HuH-7 (cell line): ENCODE results near the gene ACOT6.
A peak's percentile ranks its signal among the peaks of the same experiment; 100 is the strongest.
"Not testable (repeated sequence)": the region's sequence is repeated elsewhere in the genome, so short reads cannot be mapped to it uniquely, and the experiment has no call there.

Experiments used
- DNase-seq: peaks from one replicate; pipeline ENCODE4 v3.0.0; 2011; ENCODE audit warnings: low spot score

ACOT6 gene

DNA sequence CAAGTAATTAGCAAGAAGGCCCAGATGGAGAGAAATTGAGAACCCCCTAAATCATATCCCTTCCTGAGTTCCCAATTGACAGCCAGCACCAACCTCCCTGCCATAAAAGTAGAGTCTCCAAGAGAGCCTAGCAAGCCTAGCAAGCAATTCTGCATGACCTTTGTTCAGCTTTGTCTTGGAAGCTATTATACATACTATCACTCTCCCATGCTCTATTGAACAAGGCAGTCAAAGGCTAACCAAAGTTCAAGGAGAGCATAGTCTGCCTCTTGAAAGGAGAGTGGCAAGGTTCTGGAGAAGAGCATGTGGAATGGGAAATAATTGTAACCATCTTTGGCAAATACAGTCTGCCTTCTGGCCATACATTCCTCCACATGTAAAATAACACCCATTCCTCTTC, 12.8 kb upstream of the ACOT6 start:
- DNase-seq: no peak

DNA sequence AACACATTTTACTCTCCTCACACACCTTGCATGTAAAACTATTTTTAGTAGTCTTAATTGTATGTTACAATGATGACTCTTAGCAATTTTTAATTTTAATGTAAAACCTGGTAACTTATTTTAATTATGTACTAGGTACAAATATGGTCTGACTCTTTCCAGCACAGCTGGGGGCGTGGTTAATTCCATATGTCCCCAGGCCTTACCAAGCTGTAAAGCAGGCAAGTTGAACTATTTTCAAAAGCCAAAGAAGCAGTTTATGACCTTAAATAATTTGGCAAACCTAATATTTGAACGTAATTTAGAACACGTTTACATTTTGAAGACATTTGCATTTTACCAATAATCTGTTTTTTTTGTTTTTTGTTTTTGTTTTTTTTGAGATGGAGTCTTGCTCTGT, 9.3 kb upstream of the ACOT6 start:
- DNase-seq: no peak

DNA sequence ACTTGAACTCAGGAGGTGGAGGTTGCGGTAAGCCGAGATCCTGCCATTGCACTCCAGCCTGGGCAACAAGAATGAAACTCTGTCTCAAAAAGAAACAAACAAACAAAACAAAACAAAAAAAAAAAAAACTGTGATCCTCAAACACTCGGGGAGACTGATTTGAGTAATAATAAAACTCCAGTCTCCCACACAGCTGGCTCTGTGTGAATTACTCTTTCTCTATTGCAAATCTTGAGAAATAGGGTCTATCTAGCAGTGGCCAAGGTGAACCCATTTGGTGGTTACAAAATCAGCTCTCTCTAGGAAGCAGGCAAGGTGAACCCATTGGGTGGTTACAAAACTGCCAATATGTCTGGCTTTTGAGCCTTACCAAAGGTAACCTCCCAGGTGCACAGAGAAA, 6.0 kb upstream of the ACOT6 start:
- DNase-seq: no peak

DNA sequence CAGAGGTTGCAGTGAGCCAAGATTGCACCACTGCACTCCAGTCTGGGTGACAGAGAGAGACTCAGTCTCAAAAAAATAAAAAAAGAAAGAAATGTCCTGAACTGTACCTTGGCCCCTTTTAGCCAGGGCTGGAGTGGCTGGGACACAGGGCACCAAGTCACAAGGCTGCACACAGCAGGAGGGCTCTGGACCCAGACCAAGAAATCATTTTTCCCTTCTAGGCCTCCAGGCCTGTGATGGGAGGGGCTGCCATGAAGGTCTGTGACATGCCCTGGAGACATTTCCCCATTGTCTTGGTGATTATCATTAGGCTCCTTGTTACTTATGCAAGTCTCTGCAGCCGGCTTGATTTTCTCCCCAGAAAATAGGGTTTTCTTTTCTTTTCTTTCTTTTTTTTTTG, 5.1 kb upstream of the ACOT6 start:
- DNase-seq: no peak

DNA sequence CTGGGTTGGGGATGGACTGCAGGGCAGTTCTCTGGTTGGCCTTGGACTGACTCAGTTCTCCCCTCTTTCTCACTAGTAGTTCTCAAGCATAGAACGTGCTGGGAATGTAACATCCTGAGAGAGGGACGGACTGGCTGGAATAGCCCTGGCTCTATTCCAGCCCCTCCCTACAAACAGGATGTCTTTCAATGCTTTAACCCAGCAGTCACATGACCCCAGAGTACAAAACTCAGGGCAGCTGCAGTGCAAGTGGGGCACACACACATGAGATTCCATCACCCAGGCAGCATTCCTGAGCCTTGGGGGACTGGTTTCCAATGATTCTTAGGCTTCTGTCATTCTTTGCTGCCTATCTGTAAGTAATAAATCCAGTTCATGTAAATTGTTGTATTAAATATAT, 1.6 kb upstream of the ACOT6 start:
- DNase-seq: no peak

DNA sequence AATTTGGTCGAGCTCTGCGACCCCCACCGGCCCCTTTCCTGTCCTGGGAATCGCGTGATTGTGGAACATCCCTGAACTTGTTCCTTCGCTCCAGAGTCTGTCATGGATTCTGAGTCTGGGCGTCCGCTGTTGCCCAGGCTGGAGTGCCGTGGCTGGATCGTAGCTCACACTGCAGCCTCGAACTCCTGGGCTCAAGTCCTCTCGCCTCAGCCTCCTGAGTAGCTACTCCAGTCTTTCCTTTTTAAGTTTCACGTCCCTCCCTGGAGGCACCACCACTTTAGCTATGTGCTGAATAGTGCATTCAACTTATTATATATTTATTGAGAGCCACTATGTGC, 698 bp downstream of the ACOT6 start:
- peak; percentile 30 for DNase-seq

DNA sequence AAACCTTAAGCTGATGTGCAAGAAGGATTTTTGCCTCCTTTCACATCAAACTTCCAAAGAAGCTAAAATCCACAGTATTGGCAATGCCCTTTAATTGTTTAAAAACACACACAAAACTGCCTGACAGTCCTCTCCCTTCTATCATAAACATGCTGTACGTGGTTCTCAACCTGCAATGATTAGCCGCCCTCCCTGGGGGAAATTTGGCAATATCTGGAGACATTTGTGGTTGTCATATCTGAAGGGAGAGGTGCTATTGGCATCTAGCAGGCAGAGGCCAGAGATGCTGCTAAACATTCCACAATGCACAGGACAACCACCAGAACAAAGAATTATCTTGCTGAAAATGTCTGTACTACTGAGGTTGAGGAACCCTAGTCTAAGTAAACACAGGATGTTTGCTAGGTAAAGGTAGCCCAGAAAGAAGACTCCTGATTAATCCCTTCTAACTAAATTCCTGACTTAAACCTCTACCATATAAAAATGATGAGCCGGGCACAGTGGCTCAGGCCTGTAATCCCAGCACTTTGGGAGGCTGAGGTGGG, 1.2 kb downstream of the ACOT6 start:
- no peak for DNase-seq

DNA sequence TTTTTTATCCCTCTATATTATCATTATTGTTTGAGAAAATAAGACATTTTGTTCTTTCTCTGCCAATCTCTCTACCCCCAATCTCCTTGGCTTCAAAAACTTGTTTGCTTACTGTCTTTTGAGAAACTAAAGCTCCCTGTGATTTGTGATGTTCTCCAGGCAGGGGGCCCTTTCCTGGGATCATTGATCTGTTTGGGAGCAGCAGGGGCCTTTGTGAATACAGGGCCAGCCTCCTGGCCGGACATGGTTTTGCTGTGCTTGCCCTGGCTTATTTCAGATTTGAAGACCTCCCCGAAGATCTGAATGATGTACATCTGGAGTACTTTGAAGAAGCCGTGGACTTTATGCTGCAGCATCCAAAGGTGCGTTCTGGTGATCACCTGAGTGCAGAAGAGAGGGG, 4.5 kb downstream of the ACOT6 start:
- no peak for DNase-seq

DNA sequence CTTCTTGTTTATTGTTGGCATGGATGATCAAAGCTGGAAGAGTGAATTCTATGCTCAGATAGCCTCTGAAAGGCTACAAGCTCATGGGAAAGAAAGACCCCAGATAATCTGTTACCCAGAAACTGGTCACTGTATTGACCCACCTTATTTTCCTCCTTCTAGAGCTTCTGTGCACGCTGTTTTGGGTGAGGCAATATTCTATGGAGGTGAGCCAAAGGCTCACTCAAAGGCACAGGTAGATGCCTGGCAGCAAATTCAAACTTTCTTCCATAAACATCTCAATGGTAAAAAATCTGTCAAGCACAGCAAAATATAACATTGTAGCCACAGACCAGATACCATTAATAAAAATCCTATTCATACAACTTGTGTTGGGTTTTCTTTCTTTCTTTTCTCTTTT, 7.2 kb downstream of the ACOT6 start:
- no peak for DNase-seq

DNA sequence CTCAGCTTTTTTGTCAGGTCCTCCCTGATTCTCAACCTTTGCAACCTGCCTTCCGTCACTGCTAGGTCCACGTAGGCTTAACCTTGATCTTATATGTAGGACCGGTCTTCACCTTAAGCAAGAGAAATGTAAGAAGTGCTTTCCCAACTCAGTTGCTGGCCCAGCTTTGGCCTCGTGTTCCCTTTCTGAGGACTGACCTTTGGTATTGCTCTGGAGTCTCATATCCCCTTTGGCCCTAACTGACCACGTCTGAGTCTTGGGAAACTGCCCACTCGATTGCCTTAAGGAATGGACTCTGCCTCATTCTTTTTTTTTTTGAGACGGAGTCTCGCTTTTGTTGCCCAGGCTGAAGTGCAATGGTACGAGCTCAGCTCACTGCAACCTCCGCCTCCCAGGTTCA, 8.0 kb downstream of the ACOT6 start:
- no peak for DNase-seq

DNA sequence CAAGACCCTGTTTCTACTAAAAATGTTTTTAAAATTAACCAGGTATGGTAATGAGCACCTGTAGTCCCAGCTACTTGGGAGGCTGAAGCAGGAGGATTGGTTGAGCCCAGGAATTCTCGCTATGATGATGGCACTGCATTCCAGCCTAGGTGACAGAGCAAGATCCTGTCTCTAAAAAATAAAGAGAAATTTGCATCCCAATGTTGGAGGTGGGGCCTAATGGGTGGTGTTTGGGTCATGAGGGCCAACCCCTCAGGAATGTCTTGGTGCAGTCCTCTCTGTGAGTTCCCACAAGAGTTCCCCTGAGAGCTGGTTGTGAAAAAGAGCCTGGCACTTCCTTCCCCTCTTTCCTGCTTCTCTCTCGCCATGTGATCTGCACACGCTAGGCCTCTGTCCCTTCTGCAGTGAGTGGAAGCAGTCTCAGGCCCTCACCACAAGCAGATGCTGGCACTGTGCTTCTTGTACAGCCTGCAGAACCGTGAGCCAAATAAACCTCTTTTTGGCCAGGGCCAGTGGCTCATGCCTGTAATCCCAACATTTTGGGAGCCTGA, 11.3 kb downstream of the ACOT6 start:
- DNase-seq: no peak

DNA sequence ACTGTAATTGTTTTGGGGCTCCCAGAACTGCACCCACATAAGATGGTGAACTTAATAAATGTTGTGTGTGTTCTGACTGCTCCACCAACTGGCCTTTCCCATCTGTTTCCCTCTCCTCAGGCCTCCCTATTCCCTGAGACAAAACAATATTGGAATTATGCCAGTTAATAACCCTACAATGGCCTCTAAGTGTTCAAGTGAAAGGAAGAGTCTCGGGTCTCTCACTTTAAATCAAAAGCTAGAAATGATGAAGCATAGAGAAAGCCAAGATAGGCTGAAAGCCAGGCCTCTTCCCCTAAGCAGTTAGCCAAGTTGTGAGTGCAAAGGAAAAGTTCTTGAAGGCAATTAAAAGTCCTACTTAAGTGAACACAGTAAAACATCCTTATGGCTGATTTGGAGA, 13.4 kb downstream of the ACOT6 start:
- no peak for DNase-seq

DNA sequence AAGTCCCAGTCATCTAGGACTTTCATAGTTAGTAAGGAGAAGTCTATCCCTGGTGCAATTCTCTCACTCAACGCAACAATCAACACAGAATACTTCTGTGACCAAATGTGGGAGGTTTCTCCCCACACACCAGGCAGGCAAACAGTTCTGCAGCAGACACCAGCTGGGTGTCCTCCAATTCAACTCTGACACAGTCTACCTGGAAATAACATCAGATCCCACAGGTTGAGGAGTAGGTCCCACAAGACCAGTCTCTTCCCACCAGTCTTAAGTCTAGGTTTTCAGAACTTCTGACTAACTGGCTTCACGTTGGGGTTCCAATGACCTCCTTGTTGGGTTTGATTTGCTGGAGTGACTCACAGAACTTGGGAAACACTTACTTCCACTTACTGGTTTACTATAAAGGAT, 14.8 kb downstream of the ACOT6 start:
- no peak for DNase-seq

DNA sequence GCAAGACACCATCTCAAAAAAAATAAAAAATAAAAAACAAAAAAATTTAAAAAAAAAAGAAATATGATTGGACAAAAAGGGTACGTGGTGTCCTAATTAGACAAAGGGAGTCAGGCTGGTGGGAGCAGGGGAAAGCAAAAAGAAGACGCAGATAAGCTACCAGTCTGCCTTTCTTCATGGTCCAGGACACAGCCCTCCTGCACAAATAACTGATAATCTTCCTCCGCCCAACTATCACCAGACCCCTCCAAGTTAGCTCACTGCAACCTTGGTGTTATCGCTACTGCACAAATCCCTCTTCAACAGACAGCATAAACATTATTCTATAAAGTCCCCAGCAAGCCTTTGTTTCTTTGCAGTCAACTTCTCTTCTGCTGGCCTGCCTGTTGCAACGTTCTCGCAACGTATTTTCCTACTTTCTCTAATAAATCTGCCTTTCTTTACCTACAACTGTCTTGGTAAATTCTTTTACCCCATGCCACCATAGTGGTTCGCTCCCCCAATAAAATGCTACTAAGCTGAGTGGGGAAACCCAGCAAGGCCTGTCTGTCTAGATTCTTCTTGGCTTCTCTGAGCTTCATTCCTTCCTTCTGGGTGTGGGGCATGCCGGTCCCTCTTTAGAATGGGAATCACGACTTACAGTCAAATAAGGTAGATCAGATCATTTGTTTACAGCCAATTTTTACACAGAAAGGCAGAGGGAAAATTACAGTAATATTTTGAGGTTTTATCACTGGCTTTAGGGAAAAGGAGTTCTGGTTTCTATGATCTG, 17.9 kb downstream of the ACOT6 start:
- DNase-seq: no peak

DNA sequence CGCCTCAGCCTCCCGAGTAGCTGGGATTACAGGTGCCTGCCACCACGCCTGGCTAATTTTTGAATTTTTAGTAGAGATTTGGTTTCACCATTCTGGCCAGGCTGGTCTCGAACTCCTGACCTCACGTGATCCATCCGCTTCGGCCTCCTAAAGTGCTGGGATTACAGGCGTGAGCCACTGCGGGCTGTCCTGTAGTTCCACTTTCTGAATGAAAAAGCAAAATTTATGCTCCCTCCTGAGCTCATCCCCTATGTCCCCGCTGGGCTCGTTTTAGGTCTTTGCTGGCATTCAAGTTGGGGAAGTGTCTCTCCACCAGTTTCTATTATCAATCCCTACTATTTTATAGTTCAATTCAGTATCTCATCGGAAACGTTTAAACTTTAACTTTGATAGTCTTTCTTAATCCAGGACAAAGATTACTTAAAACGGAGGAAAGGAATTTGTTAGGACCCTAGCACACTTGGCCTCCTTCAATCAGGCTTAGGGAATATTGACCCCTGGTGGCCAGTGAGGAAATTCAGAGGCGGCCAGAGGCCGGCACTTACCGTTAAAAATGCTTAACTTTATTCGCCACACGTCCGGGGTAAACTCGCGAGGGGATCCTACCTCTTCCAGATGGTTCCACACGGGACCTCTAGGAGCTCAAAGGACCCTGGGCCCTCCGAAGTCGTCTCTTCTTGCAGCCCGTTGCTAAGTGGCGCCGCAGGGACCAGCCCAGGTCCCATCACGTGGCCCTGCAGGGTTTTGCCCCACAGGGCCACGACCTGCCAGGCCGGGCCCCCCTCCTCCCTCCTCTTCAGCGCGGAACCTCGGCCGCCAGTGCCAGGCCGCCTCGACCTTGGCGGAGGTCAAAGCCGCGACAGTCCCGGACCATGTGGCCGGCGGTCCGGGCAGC, 21.0 kb downstream of the ACOT6 start:
- peak; percentile 59 for DNase-seq

DNA sequence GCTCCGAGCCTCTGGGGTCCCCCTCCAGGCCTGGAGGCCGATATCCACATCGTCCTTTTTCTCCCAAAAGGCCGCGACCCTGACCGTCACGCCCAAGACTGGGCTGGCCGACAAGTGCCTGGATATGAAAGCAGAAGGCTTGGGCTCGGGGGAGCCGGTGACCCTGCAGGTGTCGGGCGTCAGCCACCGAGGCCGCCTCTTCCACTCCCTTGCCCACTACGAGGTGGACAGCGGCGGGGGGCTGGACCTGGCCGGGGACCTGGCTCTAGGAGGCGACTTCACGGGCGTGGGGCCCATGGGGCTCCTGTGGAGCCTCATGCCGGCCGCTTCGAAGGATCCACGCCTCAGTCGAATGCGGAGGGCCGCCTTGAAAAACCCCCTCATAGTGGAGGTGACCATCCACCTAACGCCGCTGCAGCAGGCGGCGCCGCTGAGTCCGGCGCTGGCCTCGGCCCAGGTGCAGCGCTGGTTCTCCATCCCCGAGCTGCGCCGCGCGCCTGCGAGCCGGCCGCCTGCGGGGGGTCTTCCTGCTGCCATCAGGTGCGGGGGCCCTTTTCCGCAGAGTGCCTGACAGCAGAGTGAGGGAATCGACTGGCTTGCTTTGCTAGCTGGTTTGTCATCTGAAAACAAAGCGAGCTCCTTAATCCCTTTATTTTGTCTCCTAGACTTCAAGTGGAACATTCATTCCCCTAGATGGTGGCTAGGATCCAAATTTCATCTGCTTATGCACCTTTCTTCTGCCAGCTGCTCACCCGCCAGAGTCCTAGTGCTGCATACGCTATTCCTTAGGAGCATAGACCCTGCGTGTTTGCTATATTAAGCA, 21.9 kb downstream of the ACOT6 start:
- DNase-seq: peak; percentile 58

DNA sequence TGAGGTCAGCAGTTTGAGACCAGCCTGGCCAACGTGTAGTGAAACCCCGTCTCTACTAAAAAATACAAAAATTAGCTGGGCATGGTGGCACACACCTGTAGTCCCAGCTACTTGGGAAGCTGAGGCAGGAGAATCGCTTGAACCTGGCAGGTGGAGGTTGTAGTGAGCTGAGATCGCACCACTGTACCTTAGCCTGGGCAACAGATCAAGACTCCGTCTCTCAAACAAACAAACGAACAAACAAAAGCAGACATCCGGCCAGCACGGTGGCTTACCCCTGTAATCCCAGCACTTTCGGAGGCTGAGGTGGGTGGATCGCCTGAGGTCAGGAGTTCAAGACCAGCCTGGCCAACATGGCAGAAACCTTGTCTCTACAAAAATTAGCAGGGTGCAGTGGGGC, 24.0 kb downstream of the ACOT6 start:
- DNase-seq: not testable (repeated sequence)

DNA sequence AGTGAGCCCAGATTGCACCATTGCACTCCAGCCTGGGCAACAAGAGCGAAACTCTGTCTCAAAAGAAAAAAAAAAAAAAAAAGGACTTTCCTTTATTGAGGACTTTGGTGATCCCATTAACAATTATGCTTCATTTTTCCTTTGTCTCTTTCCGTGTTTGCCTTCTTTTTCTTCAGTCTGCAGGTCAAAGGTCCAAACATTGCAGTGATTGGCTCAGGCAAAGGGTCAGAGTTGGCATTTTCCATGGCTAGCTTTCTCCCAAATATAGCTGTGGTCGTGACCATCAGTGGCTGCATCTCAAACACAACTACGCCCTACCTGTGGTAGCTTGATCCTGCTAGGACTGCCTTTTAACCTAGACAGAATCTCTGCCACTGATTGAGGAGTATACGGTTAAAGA, 25.5 kb downstream of the ACOT6 start:
- no peak for DNase-seq

DNA sequence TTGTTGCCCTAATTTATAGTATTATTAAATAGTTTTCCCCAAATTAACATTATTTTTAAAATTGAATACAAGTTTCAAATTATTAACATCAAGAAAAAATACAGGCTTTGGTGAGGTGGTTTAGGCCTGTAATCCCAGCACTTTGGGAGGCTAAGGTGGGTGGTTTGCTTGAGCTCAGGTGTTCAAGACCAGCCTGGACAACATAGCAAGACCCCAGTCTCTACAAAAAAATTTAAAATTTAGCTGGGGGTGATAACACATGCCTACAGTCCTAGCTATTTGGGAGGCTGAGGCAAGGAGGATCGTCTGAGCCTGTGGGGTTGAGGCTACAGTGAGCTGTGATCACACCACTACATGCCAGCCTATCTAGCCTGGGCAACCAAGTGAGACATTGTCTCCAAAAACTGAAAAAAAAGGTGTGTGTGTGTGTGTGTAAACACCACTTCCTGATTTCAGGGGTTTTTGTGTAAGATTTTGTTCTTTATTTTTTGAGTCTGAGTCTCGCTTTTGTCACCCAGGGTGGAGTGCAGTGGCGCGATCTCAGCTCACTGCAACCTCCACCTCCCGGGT, 28.6 kb downstream of the ACOT6 start:
- DNase-seq: no peak

DNA sequence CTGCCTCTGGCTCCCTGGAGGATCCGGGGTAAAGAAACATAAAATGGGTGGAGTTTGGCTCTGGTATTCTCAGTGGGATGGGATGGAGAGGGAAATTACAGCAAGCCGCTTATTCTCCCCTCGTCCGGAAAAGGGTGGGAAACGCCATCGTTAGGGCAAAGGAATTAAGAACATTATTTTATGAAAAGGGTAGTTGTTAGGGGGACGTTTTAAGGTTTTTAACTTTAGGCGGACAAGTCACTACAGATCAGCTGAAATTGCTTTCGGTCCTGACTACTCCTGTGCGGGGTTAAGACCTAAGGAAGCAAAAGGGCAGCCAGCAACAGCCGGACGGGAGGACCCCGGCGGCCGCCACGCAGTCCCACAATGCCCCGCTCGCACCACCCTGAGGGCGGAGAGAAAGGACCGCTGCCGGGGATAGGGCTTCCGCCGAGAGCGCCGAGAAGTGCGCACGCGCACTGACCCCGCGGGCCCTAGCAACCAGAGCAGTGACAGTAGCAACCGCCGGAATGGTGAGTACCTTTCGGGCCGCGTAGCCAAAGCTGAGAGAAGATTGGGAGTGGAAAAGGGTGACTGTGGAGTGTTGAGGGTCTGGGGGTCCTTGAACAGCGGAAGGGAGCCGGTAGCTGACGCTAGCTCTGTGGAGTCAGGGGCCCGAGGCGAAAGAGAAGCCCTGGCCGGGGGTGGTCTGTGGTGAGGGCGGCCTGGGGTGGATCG, 32.4 kb downstream of the ACOT6 start, which contains the start of gene DNAL1:
TSS of gene DNAL1 (plus strand) at position 456 of the 717 bp plus-strand sequence. CDS start at position 510, 54 bp downstream.
- peak; percentile 90 for DNase-seq

DNA sequence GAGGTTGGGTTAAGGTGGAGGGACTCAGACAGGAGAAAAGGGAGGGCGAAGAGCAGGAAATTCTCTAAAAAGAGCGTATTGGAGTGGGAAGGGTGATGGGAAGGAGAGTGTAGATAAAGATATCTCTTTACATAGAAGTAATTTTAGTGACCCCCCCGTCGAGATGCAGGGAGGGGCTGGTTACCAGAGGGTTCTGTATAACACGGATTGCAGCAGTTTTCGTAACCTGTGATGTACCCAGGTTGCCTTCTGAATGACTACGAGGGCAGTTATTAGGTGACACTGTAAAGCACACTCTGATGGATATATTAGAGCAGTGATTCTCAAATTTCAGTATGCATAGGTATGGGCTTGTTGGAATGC, 32.9 kb downstream of the ACOT6 start:
- DNase-seq: no peak
